Calu3 (cell line): ENCODE data around the gene SLC16A3. TPM values are rescaled to one million over a fixed set of nuclear protein-coding genes. Genes with fewer than 3 reads are reported as not detected.

ENCODE experiments used
- BruUV-seq: library from RNA; stranded (reverse); fragments of 400-500 nt; replicated peaks from 2 replicates; lab custom pipeline; 2021; lab: Mats Ljungman, UMichigan
- CTCF ChIA-PET: fragments of 300-600 bp; sonication (Branson Sonifier 250); formaldehyde crosslinking; loops from one replicate; lab custom pipeline; 2022; ENCODE audit warnings: antibody characterized with exemption; lab: Charles Lee
- DNase-seq: peaks from one replicate; pipeline ENCODE4 v3.0.0; 2022
- H3K27ac Mint-ChIP-seq: one replicate; pipeline ENCODE4 v1.8.0; 2022; ENCODE audit warnings: mixed read lengths; ENCODE audit not compliant: unreplicated experiment
- H3K27me3 Mint-ChIP-seq: one replicate; pipeline ENCODE4 v1.8.0; 2022; ENCODE audit warnings: mixed read lengths; ENCODE audit not compliant: unreplicated experiment
- H3K36me3 Mint-ChIP-seq: one replicate; pipeline ENCODE4 v1.8.0; 2022; ENCODE audit warnings: mild to moderate bottlenecking, moderate library complexity, mixed read lengths; ENCODE audit not compliant: insufficient read depth, unreplicated experiment
- H3K4me1 Mint-ChIP-seq: one replicate; pipeline ENCODE4 v1.8.0; 2022; ENCODE audit warnings: mild to moderate bottlenecking, low read depth, mixed read lengths; ENCODE audit not compliant: unreplicated experiment
- H3K4me3 Mint-ChIP-seq: one replicate; pipeline ENCODE4 v1.8.0; 2022; ENCODE audit warnings: mild to moderate bottlenecking, low read depth, moderate library complexity, mixed read lengths; ENCODE audit not compliant: unreplicated experiment
- H3K9me3 Mint-ChIP-seq: one replicate; pipeline ENCODE4 v1.8.0; 2022; ENCODE audit warnings: low read depth, mixed read lengths; ENCODE audit not compliant: unreplicated experiment
- intact Hi-C: fragments of 100-400 bp; cut with micrococcal nuclease; formaldehyde crosslinking; loops from one replicate; pipeline ENCODE4 v1.10.0; 2022; ENCODE audit not compliant: unreplicated experiment
- total RNA-seq: library from RNA; stranded (reverse); gene quantifications from 2 replicates; pipeline ENCODE4 v1.2.3, GENCODE V29; 2022
- TF ChIP-seq, protein P1 (sequence below): fragments of 200-600 bp; IDR thresholded peaks from one replicate; pipeline ENCODE4 v1.8.0; 2022; ENCODE audit warnings: antibody characterized with exemption; ENCODE audit not compliant: unreplicated experiment

The SLC16A3 gene
- total RNA-seq, 1 experiment from 2014 or later, result 47.2 TPM

DNA sequence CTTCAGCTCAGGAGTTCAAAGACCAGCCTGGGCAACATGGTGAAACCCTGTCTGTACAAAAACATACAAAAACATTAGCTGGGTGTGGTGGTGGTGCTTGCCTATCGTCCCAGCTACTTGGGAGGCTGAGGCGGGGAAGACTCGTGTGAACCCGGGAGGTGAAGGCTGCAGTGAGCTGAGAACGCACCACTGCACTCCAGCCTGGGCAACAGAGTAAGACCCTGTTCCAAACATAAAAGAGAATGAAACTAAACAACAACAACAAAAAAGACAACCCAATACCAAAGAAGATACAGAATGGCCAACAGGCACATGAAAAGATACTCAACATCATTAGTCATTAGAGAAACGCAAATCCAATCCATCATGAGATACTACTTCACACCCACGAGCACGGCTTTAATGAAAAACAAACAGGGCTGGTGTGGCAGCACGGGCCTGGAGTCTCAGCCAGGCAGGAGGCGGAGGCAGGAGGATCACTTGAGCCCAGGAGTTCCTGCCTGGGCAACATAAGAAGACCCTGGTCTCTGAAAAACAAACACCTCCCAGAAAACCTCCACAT is 7.4 kb upstream of the SLC16A3 start:
- no peak overlapping the region for H3K4me3 Mint-ChIP-seq
- no peaks in the 10 kb centered on the region for H3K27me3 Mint-ChIP-seq
- CTCF ChIA-PET, result interaction anchor here (1.1 kb wide), 1 partner anchor 16 kb away, joined by 3 read pairs; no protein-coding TSS in a partner anchor
- no peak overlapping the region for H3K27ac Mint-ChIP-seq
- no peak for DNase-seq
- H3K36me3 Mint-ChIP-seq, result peaks cover 20% of the 10 kb centered on the region
- intact Hi-C loops, result no loop called here
- peaks cover 24% of the 10 kb centered on the region for H3K4me1 Mint-ChIP-seq
- BruUV-seq, result no TSS peak
- H3K9me3 Mint-ChIP-seq, result no peaks in the 10 kb centered on the region
- TF ChIP-seq, protein P1, sequence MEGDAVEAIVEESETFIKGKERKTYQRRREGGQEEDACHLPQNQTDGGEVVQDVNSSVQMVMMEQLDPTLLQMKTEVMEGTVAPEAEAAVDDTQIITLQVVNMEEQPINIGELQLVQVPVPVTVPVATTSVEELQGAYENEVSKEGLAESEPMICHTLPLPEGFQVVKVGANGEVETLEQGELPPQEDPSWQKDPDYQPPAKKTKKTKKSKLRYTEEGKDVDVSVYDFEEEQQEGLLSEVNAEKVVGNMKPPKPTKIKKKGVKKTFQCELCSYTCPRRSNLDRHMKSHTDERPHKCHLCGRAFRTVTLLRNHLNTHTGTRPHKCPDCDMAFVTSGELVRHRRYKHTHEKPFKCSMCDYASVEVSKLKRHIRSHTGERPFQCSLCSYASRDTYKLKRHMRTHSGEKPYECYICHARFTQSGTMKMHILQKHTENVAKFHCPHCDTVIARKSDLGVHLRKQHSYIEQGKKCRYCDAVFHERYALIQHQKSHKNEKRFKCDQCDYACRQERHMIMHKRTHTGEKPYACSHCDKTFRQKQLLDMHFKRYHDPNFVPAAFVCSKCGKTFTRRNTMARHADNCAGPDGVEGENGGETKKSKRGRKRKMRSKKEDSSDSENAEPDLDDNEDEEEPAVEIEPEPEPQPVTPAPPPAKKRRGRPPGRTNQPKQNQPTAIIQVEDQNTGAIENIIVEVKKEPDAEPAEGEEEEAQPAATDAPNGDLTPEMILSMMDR, result no peak

DNA sequence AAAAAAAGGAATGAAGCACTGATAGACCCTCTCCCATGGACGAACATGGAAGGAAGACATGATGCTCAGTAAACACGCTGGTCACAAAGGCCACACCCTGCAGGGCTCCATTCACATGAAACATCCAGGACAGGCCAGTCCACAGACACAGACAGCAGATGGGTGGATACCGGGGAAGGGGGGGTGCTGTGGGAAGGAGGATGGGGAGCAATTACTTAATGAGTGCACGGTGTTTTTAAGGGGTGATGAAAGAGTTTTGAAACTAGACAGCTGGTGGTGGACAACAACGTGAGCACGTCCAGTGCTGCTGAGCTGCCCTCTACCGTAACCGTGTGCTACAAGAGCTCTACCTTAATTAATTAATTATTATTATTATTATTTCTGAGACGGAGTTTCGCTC is 6.0 kb upstream of the SLC16A3 start:
- Mint-ChIP-seq H3K4me3 (no peak overlapping the region), H3K4me1 (peaks cover 13% of the 10 kb centered on the region), H3K9me3 (no peaks in the 10 kb centered on the region), H3K27ac (no peak overlapping the region), H3K27me3 (no peaks in the 10 kb centered on the region), H3K36me3 (peaks cover 19% of the 10 kb centered on the region)
- DNase-seq, result no peak
- TF ChIP-seq, protein P1, result no peak
- intact Hi-C loops, result no loop called here
- no TSS peak for BruUV-seq
- CTCF ChIA-PET, result interaction anchor here (0.6 kb wide), 1 partner anchor 51 kb away, joined by 3 read pairs; no protein-coding TSS in a partner anchor

DNA sequence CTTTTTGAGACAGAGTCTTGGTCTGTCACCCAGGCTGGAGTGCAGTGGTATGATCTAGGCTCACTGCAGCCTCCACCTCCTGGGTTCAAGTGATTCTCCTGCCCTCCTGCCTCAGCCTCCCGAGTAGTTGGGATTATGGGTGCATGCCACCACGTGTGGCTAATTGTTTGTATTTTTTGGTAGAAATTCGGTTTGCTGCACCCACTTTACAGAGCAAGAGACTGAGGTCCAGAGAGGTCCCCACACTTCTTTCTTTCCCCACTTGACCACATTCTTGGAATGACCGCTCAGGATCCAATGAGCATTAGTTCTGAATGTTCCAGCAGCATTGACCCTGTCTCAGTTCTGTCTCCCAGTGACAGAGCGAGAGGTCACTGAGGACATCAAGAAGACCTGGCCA is 5.3 kb upstream of the SLC16A3 start:
- H3K27me3 Mint-ChIP-seq, result no peaks in the 10 kb centered on the region
- intact Hi-C loops, result no loop called here
- peaks cover 10% of the 10 kb centered on the region for H3K4me1 Mint-ChIP-seq
- no peak overlapping the region for H3K27ac Mint-ChIP-seq
- H3K9me3 Mint-ChIP-seq, result no peaks in the 10 kb centered on the region
- H3K4me3 Mint-ChIP-seq, result no peak overlapping the region
- TF ChIP-seq, protein P1, result no peak
- no peak for DNase-seq
- BruUV-seq, result no TSS peak
- peaks cover 24% of the 10 kb centered on the region for H3K36me3 Mint-ChIP-seq
- CTCF ChIA-PET, result no interaction called here

DNA sequence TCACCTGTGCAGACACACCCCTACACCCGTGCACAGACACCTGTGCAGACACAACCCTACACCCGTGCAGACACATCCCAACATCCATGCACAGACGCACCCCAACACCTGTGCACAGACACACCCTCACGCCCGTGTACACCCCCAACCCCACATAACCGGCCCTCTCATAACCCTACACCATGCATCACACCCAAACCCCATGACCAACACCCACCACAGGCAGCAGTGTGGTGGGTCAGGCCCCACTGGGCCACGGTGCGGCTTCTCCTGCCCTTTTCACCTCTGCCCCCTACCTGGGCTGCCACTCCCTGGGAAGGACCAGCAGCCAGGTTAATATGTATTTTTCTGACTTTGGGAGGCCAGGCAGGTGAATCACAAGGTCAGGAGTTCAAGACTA is 4.2 kb upstream of the SLC16A3 start:
- DNase-seq, result no peak
- no peaks in the 10 kb centered on the region for H3K27me3 Mint-ChIP-seq
- H3K4me3 Mint-ChIP-seq, result no peak overlapping the region
- intact Hi-C loops, result no loop called here
- TF ChIP-seq, protein P1, result no peak
- H3K27ac Mint-ChIP-seq, result no peak overlapping the region
- peaks cover 25% of the 10 kb centered on the region for H3K36me3 Mint-ChIP-seq
- no TSS peak for BruUV-seq
- H3K4me1 Mint-ChIP-seq, result peaks cover 8% of the 10 kb centered on the region
- no peaks in the 10 kb centered on the region for H3K9me3 Mint-ChIP-seq
- CTCF ChIA-PET, result no interaction called here
